Right lobe of liver (tissue), 6 donors: ENCODE data around the gene MED31. TPM values are rescaled to one million over a fixed set of nuclear protein-coding genes. Genes with fewer than 3 reads are reported as not detected.

ENCODE experiments used
- ATAC-seq, 4 donors: fragments of 200-7000 bp; cut with Tn5 transposase; one replicate each; pipeline ENCODE4 v1.9.1; 2020; ENCODE audit warnings: mild to moderate bottlenecking in 4 of 4, moderate library complexity in 4 of 4
- DNase-seq, 3 donors: peaks; one replicate each; pipeline ENCODE4 v3.0.0-alpha.2; 2020
- H3K27ac ChIP-seq, 3 donors: fragments of 200-600 bp; one replicate each; pipeline ENCODE4 v1.8.0; 2022
- H3K27me3 ChIP-seq, 2 donors: fragments of 200-600 bp; one replicate each; pipeline ENCODE4 v1.8.0; 2022
- H3K36me3 ChIP-seq, 4 donors: fragments of 200-600 bp; sonication (generic) in 1 of 4; one replicate each; pipeline versions ENCODE4 v1.5.1 to v1.8.0; 2017 to 2022; ENCODE audit warnings: control low read depth in 1 of 4
- H3K4me1 ChIP-seq, 4 donors: fragments of 200-600 bp; sonication (generic) in 1 of 4; one replicate each; pipeline versions ENCODE4 v1.5.1 to v1.8.0; 2017 to 2022; ENCODE audit warnings: control low read depth in 1 of 4
- H3K4me3 ChIP-seq, 3 donors: fragments of 200-600 bp; one replicate each; pipeline ENCODE4 v1.8.0; 2022
- H3K9me3 ChIP-seq, 4 donors: fragments of 200-600 bp; sonication (generic) in 1 of 4; one replicate each; pipeline versions ENCODE4 v1.5.1 to v1.8.0; 2017 to 2022; ENCODE audit warnings: control low read depth in 1 of 4
- CTCF ChIP-seq, 4 donors: fragments of 200-600 bp in 3 of 4; fragments of 450-650 bp in 1 of 4; IDR thresholded peaks; one replicate each; pipeline versions ENCODE4 v1.5.1 to v1.8.0; 2016 to 2022; ENCODE audit warnings: antibody characterized with exemption in 4 of 4, mild to moderate bottlenecking in 2 of 4
- POLR2A ChIP-seq: fragments of 450-650 bp; IDR thresholded peaks from one replicate; pipeline ENCODE4 v1.6.1; 2017; ENCODE audit warnings: antibody characterized with exemption, mild to moderate bottlenecking
- WGBS: methylation state at CpG from one replicate; pipeline ENCODE4 v1.1.6; 2018; ENCODE audit warnings: low coverage, low lambda C conversion rate; ENCODE audit not compliant: insufficient coverage; ENCODE audit errors: missing lambda C conversion rate; 5-methylcytosine and 5-hydroxymethylcytosine counted together
- intact Hi-C, 2 donors: fragments of 100-400 bp; cut with DNase I; formaldehyde crosslinking; loops; one replicate each; pipeline versions ENCODE4 v1.11.2 to v1.14.1; 2022
- total RNA-seq, 6 experiments: library from RNA; depleted of rRNA in 2 of 6; stranded (reverse); fragments of >200 nt in 2 of 6; fragmentation: NEBNext Ultra II Directional in 3 of 6; extraction: Animal tissue kit (Norgen Biotek cat#: 25700) in 3 of 6; gene quantifications; one replicate each; pipeline versions ENCODE4 v1.1.0 to v1.2.4, GENCODE V29; 2016 to 2023
- donor health status: DM: no; HTN: yes; CAD: no.
- donor health status: DM: no; HTN: no; CAD: no.
- donor health status: DM: no; HTN: no; CAD: no.
- donor health status: DM: no; HTN: yes; CAD: no.
- donor health status: DM: no; HTN: yes; CAD: no.

The MED31 gene
- total RNA-seq, 6 experiments from 2014 or later = 3.5 to 10.7 (median 7.4) TPM

- no peak overlapping the region for H3K27ac ChIP-seq
- ATAC-seq (no peak), DNase-seq (no peak)
- intact Hi-C loops = loop anchor here (5.0 to 10.0 kb wide), 3 partner anchors 61 to 164 kb away; no protein-coding TSS in a partner anchor
- H3K4me1 ChIP-seq = peaks cover 0 to 7% (median 3%) of the 10 kb centered on the region in 4 donors
- H3K27me3 ChIP-seq = no peaks in the 10 kb centered on the region
- no peak overlapping the region for H3K4me3 ChIP-seq
- peaks cover 0 to 23% (median 4%) of the 10 kb centered on the region in 4 donors for H3K36me3 ChIP-seq
- no peaks in the 10 kb centered on the region for H3K9me3 ChIP-seq
- WGBS = 71% methylated on average over 1 of the region's 2 CpGs
- TF ChIP-seq CTCF (IDR thresholded peaks at IDR 0.05) = no peak
- TF ChIP-seq POLR2A = no peak
Measured at GRCh38 chr17:6636105-6636504, 15.3 kb downstream of the MED31 start.

GRCh38 chr17:6633263-6633662 lies 18.1 kb downstream of the MED31 start:
- intact Hi-C loops = loop anchor here in 1 of 2 donors (10.0 kb wide), 2 partner anchors 58 to 158 kb away; no protein-coding TSS in a partner anchor
- ATAC-seq (no peak), DNase-seq (no peak)
- Histone ChIP-seq H3K27ac (no peak overlapping the region), H3K9me3 (no peaks in the 10 kb centered on the region), H3K27me3 (no peaks in the 10 kb centered on the region), H3K4me3 (no peak overlapping the region), H3K4me1 (no peaks in the 10 kb centered on the region), H3K36me3 (peaks cover 0 to 23% (median 8%) of the 10 kb centered on the region in 4 donors)
- TF ChIP-seq POLR2A = no peak
- no peak for TF ChIP-seq CTCF (IDR thresholded peaks at IDR 0.05)
- WGBS = 97% methylated on average over 3 of the region's 3 CpGs

- no peaks in the 10 kb centered on the region for H3K4me1 ChIP-seq
- no peak overlapping the region for H3K27ac ChIP-seq
- no peak for DNase-seq
- H3K9me3 ChIP-seq = no peaks in the 10 kb centered on the region
- TF ChIP-seq POLR2A (no peak), CTCF (IDR thresholded peaks at IDR 0.05) (no peak)
- peaks cover 0 to 27% (median 9%) of the 10 kb centered on the region in 4 donors for H3K36me3 ChIP-seq
- H3K27me3 ChIP-seq = no peaks in the 10 kb centered on the region
- intact Hi-C loops = loop anchor here in 1 of 2 donors (10.0 kb wide), 2 partner anchors 58 to 158 kb away; no protein-coding TSS in a partner anchor
- ATAC-seq = no peak
- H3K4me3 ChIP-seq = no peak overlapping the region
Measured at GRCh38 chr17:6632530-6632929, 18.9 kb downstream of the MED31 start.

GRCh38 chr17:6630390-6630789 lies 21.0 kb downstream of the MED31 start:
- H3K27ac ChIP-seq = no peak overlapping the region
- TF ChIP-seq CTCF (IDR thresholded peaks at IDR 0.05) (no peak), POLR2A (no peak)
- no peaks in the 10 kb centered on the region for H3K4me1 ChIP-seq
- H3K9me3 ChIP-seq = no peaks in the 10 kb centered on the region
- 100% methylated on average over 1 of the region's 1 CpG for WGBS
- peaks cover 0 to 29% (median 9%) of the 10 kb centered on the region in 4 donors for H3K36me3 ChIP-seq
- no peaks in the 10 kb centered on the region for H3K27me3 ChIP-seq
- intact Hi-C loops = loop anchor here in 1 of 2 donors (10.0 kb wide), 2 partner anchors 56 to 156 kb away; no protein-coding TSS in a partner anchor
- ATAC-seq (no peak), DNase-seq (no peak)
- no peak overlapping the region for H3K4me3 ChIP-seq

GRCh38 chr17:6627019-6627418 lies 24.4 kb downstream of the MED31 start:
- H3K36me3 ChIP-seq = peaks cover 0 to 13% (median 8%) of the 10 kb centered on the region in 4 donors

More at GRCh38 chr17:6627019-6627418, 24.4 kb downstream of the MED31 start:
- intact Hi-C loops = no loop called here
- DNase-seq = no peak
- Histone ChIP-seq H3K27me3 (no peaks in the 10 kb centered on the region), H3K4me1 (no peaks in the 10 kb centered on the region), H3K9me3 (no peaks in the 10 kb centered on the region), H3K4me3 (no peak overlapping the region), H3K27ac (no peak overlapping the region)
- ATAC-seq = no peak
- 70% methylated on average over 1 of the region's 1 CpG for WGBS
- TF ChIP-seq POLR2A (no peak), CTCF (IDR thresholded peaks at IDR 0.05) (no peak)
